Right ventricle myocardium inferior (tissue), 1 donor: ENCODE measurements around the gene KCNJ1. TPM values are rescaled to one million over a fixed set of nuclear protein-coding genes. Genes with fewer than 3 reads are reported as not detected.

ENCODE experiments used
- ATAC-seq: fragments of 200-7000 bp; cut with Tn5 transposase; one replicate; pipeline ENCODE4 v1.9.1; 2020; ENCODE audit warnings: mild to moderate bottlenecking, moderate library complexity
- DNase-seq: peaks from one replicate; pipeline ENCODE4 v3.0.0; 2021; ENCODE audit errors: missing footprints
- intact Hi-C: fragments of 100-400 bp; cut with DNase I; formaldehyde crosslinking; loops from one replicate; pipeline ENCODE4 v1.11.0; 2022
- total RNA-seq: library from RNA; stranded (reverse); fragmentation: NEBNext Ultra II Directional; extraction: Animal tissue kit (Norgen Biotek cat#: 25700); gene quantifications from one replicate; pipeline ENCODE4 v1.2.1, GENCODE V29; 2021
- donor health status: DM: no; HTN: yes; CAD: no; lungs with severe emphysema.

Gene KCNJ1
- total RNA-seq, 1 donor from 2014 or later = not detected

DNA sequence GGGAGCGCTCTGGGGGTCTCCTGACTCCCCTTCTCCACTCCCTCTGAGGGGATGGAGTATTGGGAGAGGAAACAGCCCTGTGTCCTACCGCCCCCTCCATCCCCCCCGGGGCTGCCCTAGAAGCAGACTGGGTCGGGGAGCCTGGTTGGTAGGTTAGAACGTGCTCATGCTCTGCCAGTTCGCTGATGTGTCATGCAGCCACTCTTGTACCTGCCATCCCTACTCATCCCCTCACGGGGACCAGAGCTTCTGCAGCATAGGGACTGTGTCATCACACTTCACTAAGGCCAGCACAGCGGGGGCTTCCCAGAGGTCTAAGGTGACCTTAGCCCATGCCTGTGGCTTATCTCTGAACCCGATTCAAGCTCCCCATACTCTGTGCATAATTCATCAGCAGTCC lies 4.7 kb downstream of the KCNJ1 start:
- ATAC-seq = no peak
- intact Hi-C loops = loop anchor here (10.0 kb wide), 1 partner anchor 828 kb away; no protein-coding TSS in a partner anchor
- no peak for DNase-seq

DNA sequence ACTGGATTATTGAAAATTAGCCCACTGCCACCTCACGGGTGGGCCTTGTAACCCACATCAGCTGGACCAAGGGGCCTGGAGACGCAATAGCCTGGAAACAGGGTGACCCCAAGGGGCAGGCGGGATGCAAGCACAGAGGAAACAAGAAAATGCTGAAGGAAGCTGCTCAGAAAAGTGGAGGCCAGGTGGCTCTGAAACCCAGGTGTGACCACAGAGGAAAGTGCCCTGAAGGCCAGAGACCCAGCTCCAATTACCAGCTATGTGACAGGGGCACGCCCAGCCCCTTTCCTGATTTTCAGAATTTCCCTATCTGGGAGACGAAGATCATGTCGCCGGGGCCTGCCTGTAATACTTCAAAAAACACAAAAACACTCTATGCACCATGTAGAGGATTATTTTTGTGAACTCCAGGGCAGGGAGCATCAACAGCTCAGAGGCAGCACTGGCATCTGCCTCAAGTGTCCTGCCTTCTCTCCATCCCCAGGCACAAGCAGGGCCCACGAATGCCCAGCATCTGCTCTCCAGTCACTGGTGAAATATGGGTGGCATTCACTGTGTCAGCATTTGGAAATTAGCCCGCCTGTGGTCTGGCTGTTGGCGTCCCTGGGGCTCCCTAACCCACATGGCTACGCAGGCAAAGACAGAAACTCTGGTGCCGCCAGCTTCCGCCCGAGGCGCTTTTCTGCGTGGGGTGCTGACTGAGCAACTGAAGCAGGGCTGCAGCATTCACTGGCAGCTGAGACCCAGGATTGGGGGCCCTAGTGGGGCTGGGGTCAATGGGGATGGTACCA lies 6.3 kb downstream of the KCNJ1 start:
- intact Hi-C loops = loop anchor here (10.0 kb wide), 1 partner anchor 826 kb away; no protein-coding TSS in a partner anchor
- no peak for ATAC-seq
- DNase-seq = no peak

- DNase-seq = peak; percentile 89
- peak; percentile 81 for ATAC-seq
- intact Hi-C loops = loop anchor here (10.0 kb wide), 1 partner anchor 825 kb away; no protein-coding TSS in a partner anchor
These were observed 7.3 kb downstream of the KCNJ1 start for GRCh38 chr11:128859563-128860441.

DNA sequence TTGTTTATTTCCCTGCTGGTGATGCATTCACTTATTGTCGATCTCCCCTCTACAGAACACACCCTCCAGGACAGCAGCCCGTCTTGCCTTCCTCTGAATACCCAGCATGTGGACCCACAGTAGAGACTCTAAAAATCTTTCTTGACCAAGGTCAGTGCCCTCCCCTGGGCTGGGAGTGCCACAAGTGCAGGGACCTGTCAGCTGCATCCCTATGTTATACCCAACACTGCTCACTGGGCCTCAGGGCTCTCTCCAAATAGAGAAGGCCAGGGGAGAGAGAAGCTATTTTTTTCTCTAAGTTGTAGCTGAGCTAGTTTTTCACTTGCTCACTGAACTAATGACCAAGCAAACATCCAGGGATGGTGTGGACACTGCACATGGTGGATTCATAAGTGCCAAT lies 9.8 kb downstream of the KCNJ1 start:
- intact Hi-C loops = no loop called here
- ATAC-seq (no peak), DNase-seq (no peak)

DNA sequence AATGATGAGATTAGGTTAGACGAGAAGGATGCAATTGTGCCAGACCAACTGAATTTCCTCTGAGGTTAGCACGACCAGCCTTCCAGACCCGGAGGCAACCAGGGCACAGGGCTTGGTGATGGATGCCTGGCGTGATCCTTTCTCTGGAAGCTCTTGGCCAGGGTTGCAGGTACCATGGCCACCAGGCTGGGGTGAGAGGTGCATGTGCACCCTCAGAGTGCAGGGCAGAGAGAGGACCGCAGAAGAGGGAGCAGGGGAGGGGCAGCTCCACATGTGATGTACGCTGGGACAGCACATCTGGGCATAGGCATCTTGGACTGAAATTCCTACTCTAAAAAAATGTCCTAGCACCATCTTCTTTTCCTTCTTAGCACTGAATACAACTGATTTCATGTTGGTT lies 10.9 kb downstream of the KCNJ1 start:
- intact Hi-C loops = no loop called here

DNA sequence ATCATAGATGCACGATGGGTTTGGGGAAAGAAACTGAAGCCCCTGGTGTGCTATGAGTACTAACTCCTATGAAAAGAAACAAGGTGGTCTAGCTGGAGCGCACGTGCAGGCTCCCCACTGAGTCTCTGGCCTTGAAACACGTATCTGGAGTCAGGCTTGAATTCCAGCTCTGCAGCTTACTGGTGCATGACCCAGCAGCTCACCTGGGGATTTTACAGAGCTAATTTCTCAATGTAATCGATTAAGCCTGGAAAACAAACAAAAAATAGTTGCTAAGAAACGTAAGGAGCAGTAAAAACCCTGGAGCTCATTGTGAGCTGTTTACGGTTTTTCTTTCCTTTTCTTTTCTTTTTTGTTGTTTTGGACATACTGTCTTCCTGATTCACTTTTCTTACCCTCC lies 12.3 kb downstream of the KCNJ1 start:
- intact Hi-C loops = no loop called here
- DNase-seq (no peak), ATAC-seq (no peak)

More for the DNA sequence above, 10.9 kb downstream of the KCNJ1 start:
- no peak for DNase-seq
- ATAC-seq = no peak

DNA sequence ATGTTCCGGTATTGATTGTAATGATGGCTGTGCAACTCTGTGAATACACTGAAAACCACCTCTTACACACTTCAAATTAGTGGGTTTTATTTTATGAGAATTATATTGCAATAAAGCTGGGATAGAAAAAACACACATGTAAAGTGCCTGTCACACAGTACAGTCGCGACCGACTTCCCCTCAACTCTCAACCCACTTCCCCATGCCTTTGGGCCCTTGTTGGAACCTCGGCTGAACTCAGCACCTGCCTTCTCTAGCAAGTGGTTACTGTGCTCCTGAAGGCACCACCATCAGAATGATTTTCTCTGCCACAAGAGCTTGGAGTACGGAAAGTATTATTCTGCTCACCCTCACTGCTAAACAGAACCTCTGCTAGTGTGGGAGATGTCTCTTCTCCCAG lies 13.5 kb downstream of the KCNJ1 start:
- intact Hi-C loops = no loop called here
- no peak for ATAC-seq
- DNase-seq = no peak

GRCh38 chr11:128852327-128853023 lies 14.6 kb downstream of the KCNJ1 start:
- ATAC-seq = peak; percentile 81
- intact Hi-C loops = no loop called here
- no peak for DNase-seq

GRCh38 chr11:128848815-128849455 lies 18.2 kb downstream of the KCNJ1 start:
- DNase-seq (no peak), ATAC-seq (no peak)
- intact Hi-C loops = loop anchor here (10.0 kb wide), 1 partner anchor 1114 kb away; no protein-coding TSS in a partner anchor

DNA sequence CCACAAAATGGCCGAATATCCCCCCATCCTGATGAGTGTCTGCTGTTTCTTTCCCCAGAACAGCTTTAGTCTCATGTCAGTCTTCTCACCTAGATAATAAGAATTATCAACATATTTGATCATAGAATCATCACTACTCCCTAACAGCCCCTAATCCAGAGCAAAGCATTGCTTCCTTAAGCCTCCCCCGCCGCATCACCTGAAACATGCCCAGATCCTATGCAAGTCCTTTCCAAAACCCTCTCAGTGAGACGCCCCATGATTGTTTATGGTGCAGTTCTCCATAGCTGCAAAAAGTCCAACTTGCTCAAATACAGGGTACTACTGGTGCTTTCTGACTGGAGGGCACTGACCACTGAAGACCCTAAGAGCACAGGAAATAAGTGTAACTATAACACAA lies 20.1 kb downstream of the KCNJ1 start:
- DNase-seq = no peak
- no peak for ATAC-seq
- intact Hi-C loops = loop anchor here (10.0 kb wide), 1 partner anchor 1112 kb away; no protein-coding TSS in a partner anchor

GRCh38 chr11:128845334-128845780 lies 21.7 kb downstream of the KCNJ1 start:
- DNase-seq (no peak), ATAC-seq (peak; percentile 62)
- intact Hi-C loops = loop anchor here (10.0 kb wide), 1 partner anchor 1111 kb away; no protein-coding TSS in a partner anchor

DNA sequence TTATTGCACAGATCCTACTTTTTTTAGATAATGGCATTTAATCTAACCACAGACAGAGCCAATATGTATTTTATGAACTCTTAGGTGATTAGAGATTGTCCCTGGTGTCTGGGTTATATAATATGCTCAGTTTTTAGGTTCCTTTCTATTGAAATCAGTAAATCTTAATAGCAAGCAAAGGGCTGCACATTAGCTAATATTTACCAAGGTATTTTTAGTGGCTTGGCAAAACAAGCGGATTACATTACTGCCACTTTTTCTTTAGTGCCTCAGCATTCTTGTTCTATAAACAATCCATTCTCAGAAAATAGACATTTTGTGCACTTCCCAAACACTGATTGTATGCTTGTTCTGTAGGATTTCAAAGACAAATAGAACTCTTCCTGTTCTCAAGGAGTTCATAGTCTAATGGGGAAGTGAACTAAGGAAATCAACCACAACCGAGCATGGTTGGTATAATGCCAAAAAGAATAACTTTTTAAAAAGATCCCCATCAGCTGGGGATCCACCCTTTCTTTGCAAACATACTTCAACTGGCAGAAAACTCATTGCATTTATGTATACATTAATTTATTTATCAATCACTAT lies 23.8 kb downstream of the KCNJ1 start:
- intact Hi-C loops = loop anchor here (10.0 kb wide), 1 partner anchor 1108 kb away; no protein-coding TSS in a partner anchor

GRCh38 chr11:128841461-128842072 lies 25.5 kb downstream of the KCNJ1 start:
- intact Hi-C loops = loop anchor here (10.0 kb wide), 1 partner anchor 1107 kb away; no protein-coding TSS in a partner anchor
- DNase-seq (no peak), ATAC-seq (no peak)

More for the DNA sequence above, 23.8 kb downstream of the KCNJ1 start:
- DNase-seq (no peak), ATAC-seq (no peak)

- intact Hi-C loops = loop anchor here (10.0 kb wide), 1 partner anchor 1106 kb away; no protein-coding TSS in a partner anchor
- ATAC-seq (no peak), DNase-seq (no peak)
These were observed 26.3 kb downstream of the KCNJ1 start for GRCh38 chr11:128840783-128841182.

DNA sequence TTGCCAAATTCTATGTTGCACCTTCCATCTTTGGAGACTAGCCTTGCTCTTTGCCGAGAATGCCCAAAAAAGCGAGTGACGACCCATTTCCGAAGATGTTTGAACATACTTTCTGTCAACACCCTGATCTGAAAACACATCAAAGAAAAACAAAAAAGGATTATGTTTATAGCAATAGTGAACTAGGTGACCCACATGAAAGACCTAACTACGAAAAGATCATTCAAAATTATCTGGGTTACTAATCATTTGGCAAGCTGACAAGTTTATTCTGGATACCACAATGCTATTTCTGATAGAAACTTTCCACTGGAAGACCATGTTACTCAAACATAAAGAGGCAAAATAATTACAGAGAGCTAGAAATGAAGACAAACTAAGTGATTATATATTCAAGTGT lies 27.0 kb downstream of the KCNJ1 start:
- DNase-seq (no peak), ATAC-seq (no peak)
- intact Hi-C loops = loop anchor here (10.0 kb wide), 1 partner anchor 1105 kb away; no protein-coding TSS in a partner anchor

- intact Hi-C loops = loop anchor here (10.0 kb wide), 1 partner anchor 804 kb away; no protein-coding TSS in a partner anchor
- ATAC-seq (no peak), DNase-seq (no peak)
These were observed 28.0 kb downstream of the KCNJ1 start for GRCh38 chr11:128839081-128839480.

GRCh38 chr11:128837627-128838026 lies 29.5 kb downstream of the KCNJ1 start:
- intact Hi-C loops = loop anchor here (10.0 kb wide), 1 partner anchor 803 kb away; no protein-coding TSS in a partner anchor
- no peak for DNase-seq

More at GRCh38 chr11:128837627-128838026, 29.5 kb downstream of the KCNJ1 start:
- ATAC-seq = no peak
